Esophagus muscularis mucosa (tissue), 4 donors: ENCODE data around the gene B3GNT7. TPM values are rescaled to one million over a fixed set of nuclear protein-coding genes. Genes with fewer than 3 reads are reported as not detected.

Experiments used
- DNase-seq: peaks from one replicate; pipeline ENCODE4 v3.0.0-alpha.2; 2017; ENCODE audit errors: extremely low spot score
- H3K27ac ChIP-seq, 4 donors: fragments of 200-600 bp; sonication (generic); replicated peaks in 1 of 4; 1 replicate in 3 of 4; 2 replicates in 1 of 4; pipeline ENCODE4 v1.5.1; 2016 to 2019; ENCODE audit warnings: mild to moderate bottlenecking in 1 of 4
- H3K27me3 ChIP-seq, 4 donors: fragments of 200-600 bp; sonication (generic); one replicate each; pipeline versions ENCODE4 v1.5.1 to v1.6.0; 2016 to 2019
- H3K36me3 ChIP-seq, 4 donors: fragments of 200-600 bp; sonication (generic); one replicate each; pipeline ENCODE4 v1.5.1; 2016 to 2019
- H3K4me1 ChIP-seq, 4 donors: fragments of 200-600 bp; sonication (generic); one replicate each; pipeline ENCODE4 v1.5.1; 2016 to 2019
- H3K4me3 ChIP-seq, 4 donors: fragments of 200-600 bp; sonication (generic); 1 replicate in 2 of 4; 2 replicates in 2 of 4; pipeline ENCODE4 v1.5.1; 2016 to 2019; ENCODE audit warnings: mild to moderate bottlenecking in 4 of 4, moderate library complexity in 1 of 4
- H3K9me3 ChIP-seq, 4 donors: fragments of 200-600 bp; sonication (generic); 1 replicate in 3 of 4; 2 replicates in 1 of 4; pipeline ENCODE4 v1.5.1; 2016 to 2019
- CTCF ChIP-seq, 3 experiments: fragments of 200-600 bp in 2 of 3; fragments of 450-650 bp in 1 of 3; sonication (generic) in 2 of 3; IDR thresholded peaks; one replicate each; pipeline ENCODE4 v1.5.1; 2017 to 2019; ENCODE audit warnings: antibody characterized with exemption in 3 of 3, mild to moderate bottlenecking in 2 of 3, moderate library complexity in 1 of 3
- EP300 ChIP-seq: sonication (generic); formaldehyde crosslinking; IDR thresholded peaks from one replicate; pipeline ENCODE4 v1.6.1; 2017; ENCODE audit warnings: antibody characterized with exemption
- POLR2A ChIP-seq: fragments of 450-650 bp; IDR thresholded peaks from one replicate; pipeline ENCODE4 v1.6.1; 2017; ENCODE audit warnings: antibody characterized with exemption, moderate library complexity, mild to moderate bottlenecking, low read depth
- POLR2AphosphoS5 ChIP-seq, 2 donors: sonication (generic); formaldehyde crosslinking; IDR thresholded peaks; one replicate each; pipeline ENCODE4 v1.6.1; 2017; ENCODE audit warnings: antibody characterized with exemption in 2 of 2
- WGBS: methylation state at CpG from one replicate; pipeline ENCODE4 v1.1.5; 2018; 5-methylcytosine and 5-hydroxymethylcytosine counted together
- intact Hi-C: fragments of 100-400 bp; cut with DNase I; formaldehyde crosslinking; loops from one replicate; pipeline ENCODE4 v1.15.1; 2023
- total RNA-seq, 4 donors: library from RNA; depleted of rRNA; stranded (reverse); fragments of >200 nt; gene quantifications; one replicate each; pipeline versions ENCODE4 v1.1.0 to v1.2.1, GENCODE V29; 2016

B3GNT7 gene
- total RNA-seq, 4 donors from 2014 or later: 3.7 to 7.0 (median 4.5) TPM

- no peaks in the 10 kb centered on the region for H3K9me3 ChIP-seq
- no peak for TF ChIP-seq POLR2A
- no peak for TF ChIP-seq CTCF (IDR thresholded peaks at IDR 0.05)
- no peak for TF ChIP-seq POLR2AphosphoS5 (IDR thresholded peaks at IDR 0.05)
- no peak for TF ChIP-seq EP300
- H3K27me3 ChIP-seq: no peaks in the 10 kb centered on the region
- no peak for DNase-seq
- intact Hi-C loops: no loop called here
- H3K36me3 ChIP-seq: peaks cover 0 to 7% (median 3%) of the 10 kb centered on the region in 4 donors
- whole genome bisulfite sequencing: 73% methylated on average over 15 of the region's 15 CpGs
- no peak overlapping the region for H3K27ac ChIP-seq
- no peak overlapping the region for H3K4me3 ChIP-seq
- H3K4me1 ChIP-seq: peaks cover 0 to 8% (median 3%) of the 10 kb centered on the region in 4 donors
These were observed 11.9 kb upstream of the B3GNT7 start for GRCh38 chr2:231383416-231384108.

GRCh38 chr2:231384109-231384435 lies 11.4 kb upstream of the B3GNT7 start:
- intact Hi-C loops: no loop called here
- no peak overlapping the region for H3K4me3 ChIP-seq
- no peaks in the 10 kb centered on the region for H3K9me3 ChIP-seq
- H3K36me3 ChIP-seq: peaks cover 0 to 7% (median 3%) of the 10 kb centered on the region in 4 donors
- no peak overlapping the region for H3K27ac ChIP-seq
- 88% methylated on average over 2 of the region's 2 CpGs for WGBS
- peaks cover 0 to 10% (median 5%) of the 10 kb centered on the region in 4 donors for H3K4me1 ChIP-seq
- no peak for TF ChIP-seq CTCF (IDR thresholded peaks at IDR 0.05)
- no peak for TF ChIP-seq EP300
- TF ChIP-seq POLR2A: no peak
- TF ChIP-seq POLR2AphosphoS5 (IDR thresholded peaks at IDR 0.05): no peak
- DNase-seq: no peak
- no peaks in the 10 kb centered on the region for H3K27me3 ChIP-seq

- peaks cover 0 to 10% (median 5%) of the 10 kb centered on the region in 4 donors for H3K4me1 ChIP-seq
- H3K27ac ChIP-seq: no peak overlapping the region
- intact Hi-C loops: no loop called here
- 94% methylated on average over 2 of the region's 2 CpGs for WGBS
- no peaks in the 10 kb centered on the region for H3K9me3 ChIP-seq
- DNase-seq: no peak
- H3K4me3 ChIP-seq: no peak overlapping the region
- no peak for TF ChIP-seq CTCF (IDR thresholded peaks at IDR 0.05)
- TF ChIP-seq POLR2A: no peak
- TF ChIP-seq POLR2AphosphoS5 (IDR thresholded peaks at IDR 0.05): no peak
- TF ChIP-seq EP300: no peak
- H3K36me3 ChIP-seq: peaks cover 0 to 7% (median 3%) of the 10 kb centered on the region in 4 donors
- H3K27me3 ChIP-seq: no peaks in the 10 kb centered on the region
These were observed 10.5 kb upstream of the B3GNT7 start for GRCh38 chr2:231384970-231385369.

GRCh38 chr2:231385429-231385828 lies 10.1 kb upstream of the B3GNT7 start:
- Histone ChIP-seq H3K27me3 (no peaks in the 10 kb centered on the region), H3K36me3 (peaks cover 0 to 7% (median 3%) of the 10 kb centered on the region in 4 donors), H3K4me3 (no peak overlapping the region), H3K9me3 (no peaks in the 10 kb centered on the region), H3K27ac (no peak overlapping the region), H3K4me1 (peaks cover 0 to 10% (median 5%) of the 10 kb centered on the region in 4 donors)
- TF ChIP-seq EP300 (no peak), POLR2A (no peak), CTCF (IDR thresholded peaks at IDR 0.05) (no peak), POLR2AphosphoS5 (IDR thresholded peaks at IDR 0.05) (no peak)
- intact Hi-C loops: no loop called here
- no peak for DNase-seq
- WGBS: 92% methylated on average over 5 of the region's 5 CpGs

GRCh38 chr2:231386446-231386845 lies 9.1 kb upstream of the B3GNT7 start:
- no peaks in the 10 kb centered on the region for H3K9me3 ChIP-seq
- no peaks in the 10 kb centered on the region for H3K27me3 ChIP-seq
- peaks cover 0 to 7% (median 3%) of the 10 kb centered on the region in 4 donors for H3K36me3 ChIP-seq
- TF ChIP-seq POLR2AphosphoS5 (IDR thresholded peaks at IDR 0.05) (no peak), CTCF (IDR thresholded peaks at IDR 0.05) (no peak), EP300 (no peak), POLR2A (no peak)
- H3K27ac ChIP-seq: no peak overlapping the region
- WGBS: 66% methylated on average over 3 of the region's 3 CpGs
- H3K4me1 ChIP-seq: peaks cover 0 to 10% (median 5%) of the 10 kb centered on the region in 4 donors
- intact Hi-C loops: no loop called here
- DNase-seq: no peak
- H3K4me3 ChIP-seq: no peak overlapping the region
